HG02642 (cell line): ENCODE data around the gene PNMA6E.

Source experiments
- ATAC-seq: cut with Tn5 transposase; IDR thresholded peaks from one replicate; pipeline ENCODE4 v1.9.1; 2021; ENCODE audit warnings: mild to moderate bottlenecking; ENCODE audit not compliant: unreplicated experiment, poor library complexity

Gene PNMA6E

DNA sequence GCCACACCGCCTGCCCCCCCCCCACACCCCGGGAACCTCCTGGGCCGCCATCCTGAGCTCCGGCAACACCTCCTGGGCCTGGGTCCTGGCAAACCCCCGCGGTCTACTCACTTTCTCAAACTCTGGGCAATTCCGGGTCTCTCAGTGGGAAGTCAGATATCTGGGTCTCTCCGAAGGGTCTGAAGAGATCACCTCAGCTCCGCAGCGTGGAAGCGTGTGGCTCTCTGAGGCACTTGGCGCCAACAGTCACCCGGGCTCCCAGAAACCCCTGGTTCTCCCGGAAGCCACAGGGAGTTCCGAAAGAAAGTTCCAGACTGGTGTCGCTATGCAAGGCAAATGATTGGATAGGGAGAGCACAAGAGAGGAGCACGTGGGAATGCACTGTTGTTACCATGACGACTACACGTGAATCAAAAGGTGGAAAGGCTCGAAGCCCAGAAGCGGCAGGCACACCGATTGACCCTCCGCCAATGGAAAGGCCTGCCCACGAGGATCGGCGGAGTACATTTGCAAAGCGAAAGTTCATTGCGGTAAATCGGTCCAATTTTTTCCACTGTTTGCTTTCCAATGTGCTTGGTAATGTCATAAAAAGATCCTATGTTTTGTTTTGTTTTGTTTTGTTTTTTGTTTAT, at the start of gene PNMA6E:
Gene PNMA6E, minus strand, starts transcription at position 218 of the 632 bp plus-strand sequence. CDS start 2,501 bp downstream, outside the sequence.
- ATAC-seq, result no peak

DNA sequence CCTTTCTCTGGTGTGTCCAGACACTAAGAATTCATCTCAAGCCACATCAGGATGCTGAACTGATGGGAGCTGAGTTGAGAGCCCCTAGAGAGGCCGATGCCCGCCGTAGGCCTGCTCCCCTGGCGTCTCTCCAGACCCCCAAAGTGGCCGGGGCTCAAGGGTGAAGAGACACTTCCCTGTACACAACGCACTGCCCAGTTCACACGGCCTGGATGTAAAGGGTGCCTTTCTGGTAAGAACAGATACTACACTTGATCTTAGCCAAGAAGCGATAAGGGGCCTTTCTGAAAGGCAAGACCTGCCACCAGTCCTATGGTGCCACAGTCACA, 49.8 kb upstream of the PNMA6E start:
- no peak for ATAC-seq

DNA sequence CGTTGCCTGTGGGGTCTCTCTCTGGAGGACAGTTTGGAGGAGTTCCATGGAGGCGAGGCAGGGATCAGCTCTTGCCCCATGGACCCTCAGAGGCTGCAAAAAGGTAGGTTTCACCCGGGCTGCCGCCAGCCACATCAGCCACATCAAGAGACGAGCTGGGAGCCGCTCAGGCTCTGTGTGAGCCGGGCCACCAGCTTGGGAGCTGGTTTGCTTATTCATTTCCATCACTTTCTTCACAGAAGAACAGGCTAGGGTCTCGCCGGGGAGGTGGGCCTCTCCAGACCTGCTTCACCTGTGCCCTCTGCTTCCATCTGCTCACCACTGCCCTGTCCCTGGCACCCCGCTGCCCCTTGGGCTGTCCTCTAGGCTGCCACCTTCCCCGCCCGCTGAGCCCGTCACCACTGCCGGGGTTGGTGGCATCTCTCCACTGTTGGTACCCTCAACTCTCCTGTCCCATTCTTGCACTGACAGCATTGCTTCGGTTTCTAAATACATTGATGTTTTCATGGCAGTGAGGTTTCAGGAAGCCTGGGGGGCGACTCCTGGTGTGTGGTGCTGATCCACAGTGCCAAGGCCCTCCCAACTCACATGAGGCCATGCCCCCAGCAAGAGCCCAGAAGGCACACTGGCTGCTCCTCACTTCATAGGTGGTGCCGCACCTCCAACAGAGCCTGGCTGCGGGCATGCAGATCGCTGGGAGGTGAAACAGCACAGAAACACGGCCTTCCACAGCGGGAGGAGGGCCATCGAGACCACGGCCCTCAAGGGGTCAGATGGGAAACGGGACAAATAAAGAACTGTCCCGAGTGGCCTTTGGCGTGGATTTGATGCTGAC, 49.2 kb upstream of the PNMA6E start:
- ATAC-seq, result no peak

DNA sequence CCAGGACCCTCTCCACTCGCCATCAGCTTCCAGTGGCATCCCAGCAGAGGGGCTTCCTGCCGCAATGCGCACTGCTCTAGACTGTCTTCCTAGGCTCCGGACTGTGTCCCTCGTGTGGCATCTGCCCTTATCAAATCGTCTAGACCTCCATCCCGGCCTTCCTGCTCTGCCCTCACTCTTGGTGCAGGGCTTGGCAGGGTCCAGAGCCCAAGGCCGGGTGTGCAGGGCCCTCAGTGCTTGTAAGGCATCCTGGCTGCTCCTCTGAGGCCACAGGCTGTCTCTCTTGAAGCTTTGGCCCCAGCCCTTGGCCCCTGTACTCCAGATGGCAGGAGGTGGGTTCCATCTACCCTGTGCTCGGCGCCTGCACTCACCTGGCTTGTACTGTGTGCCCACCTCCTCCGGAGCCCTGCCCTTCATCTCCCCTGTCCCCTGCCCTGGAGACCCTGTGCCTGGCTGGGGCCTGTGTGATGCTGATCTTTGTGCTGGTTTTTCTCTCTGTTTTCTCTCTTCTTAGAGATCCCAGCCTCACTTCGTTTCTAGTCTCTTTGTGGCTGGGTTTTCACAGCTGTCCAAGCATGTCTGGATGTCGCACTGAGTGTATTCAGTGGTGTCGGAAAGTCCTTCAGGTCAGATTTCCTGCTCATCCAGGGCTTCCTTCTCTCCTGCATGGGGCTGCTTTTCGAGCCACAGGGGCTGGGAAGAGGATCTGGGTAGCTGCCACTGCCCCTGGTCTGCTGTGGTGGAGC, 48.4 kb upstream of the PNMA6E start:
- no peak for ATAC-seq

DNA sequence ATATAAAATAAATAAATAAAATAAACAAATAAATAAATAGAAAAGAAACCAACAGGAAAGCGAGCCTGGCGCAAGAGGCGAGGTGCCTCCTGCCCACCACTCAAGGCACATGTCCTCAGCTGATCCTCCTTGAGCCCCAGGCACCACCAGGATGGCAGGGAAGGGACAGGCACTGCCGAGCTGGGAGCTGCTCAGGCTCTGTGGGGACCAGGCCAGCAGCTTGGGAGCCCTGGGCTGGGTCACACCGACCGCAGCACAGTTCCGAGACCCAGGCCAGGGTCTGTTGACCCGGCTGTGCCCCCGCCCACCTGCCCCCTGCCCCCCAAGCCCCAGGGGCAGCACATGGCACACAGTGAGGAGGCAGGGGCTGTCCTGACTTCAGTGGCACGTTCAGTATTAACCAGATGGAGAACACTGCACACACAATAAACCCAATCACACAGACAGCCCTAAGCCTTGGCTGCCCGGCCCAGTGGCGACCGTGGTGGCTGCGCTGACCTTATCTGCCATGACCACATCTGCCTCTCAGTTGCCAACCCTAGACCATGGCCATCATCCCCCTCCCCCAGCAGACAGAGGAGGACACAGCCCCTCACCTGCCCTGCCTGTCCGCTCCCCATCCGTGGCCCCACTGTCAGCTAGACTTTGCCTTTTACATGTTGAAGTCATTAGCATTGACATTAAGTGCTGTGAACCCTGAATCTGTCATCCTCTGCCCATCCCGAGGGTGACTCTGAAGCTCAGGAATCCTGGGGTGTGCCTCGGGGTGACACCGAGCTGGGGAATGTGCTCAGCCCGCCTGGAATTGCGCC, 47.6 kb upstream of the PNMA6E start:
- no peak for ATAC-seq

DNA sequence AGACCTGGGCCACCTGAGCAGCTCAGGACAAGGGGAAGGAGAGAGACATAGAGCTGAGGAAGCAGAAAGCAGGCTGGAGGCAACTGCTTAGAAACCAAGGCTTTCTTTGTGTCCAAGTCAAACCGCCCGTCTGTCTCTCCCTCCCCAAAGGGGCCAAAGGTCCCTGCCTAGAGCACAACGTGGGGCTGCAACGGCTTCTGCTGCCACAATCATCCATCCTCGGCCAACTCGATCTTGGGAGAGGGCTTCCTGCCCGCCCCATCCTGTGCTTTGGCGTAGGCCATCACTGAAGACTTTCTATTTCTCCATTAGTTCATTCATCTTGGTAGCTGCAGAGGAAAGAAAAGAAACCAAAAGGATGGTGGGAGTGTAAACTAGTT, 46.4 kb upstream of the PNMA6E start:
- no peak for ATAC-seq

DNA sequence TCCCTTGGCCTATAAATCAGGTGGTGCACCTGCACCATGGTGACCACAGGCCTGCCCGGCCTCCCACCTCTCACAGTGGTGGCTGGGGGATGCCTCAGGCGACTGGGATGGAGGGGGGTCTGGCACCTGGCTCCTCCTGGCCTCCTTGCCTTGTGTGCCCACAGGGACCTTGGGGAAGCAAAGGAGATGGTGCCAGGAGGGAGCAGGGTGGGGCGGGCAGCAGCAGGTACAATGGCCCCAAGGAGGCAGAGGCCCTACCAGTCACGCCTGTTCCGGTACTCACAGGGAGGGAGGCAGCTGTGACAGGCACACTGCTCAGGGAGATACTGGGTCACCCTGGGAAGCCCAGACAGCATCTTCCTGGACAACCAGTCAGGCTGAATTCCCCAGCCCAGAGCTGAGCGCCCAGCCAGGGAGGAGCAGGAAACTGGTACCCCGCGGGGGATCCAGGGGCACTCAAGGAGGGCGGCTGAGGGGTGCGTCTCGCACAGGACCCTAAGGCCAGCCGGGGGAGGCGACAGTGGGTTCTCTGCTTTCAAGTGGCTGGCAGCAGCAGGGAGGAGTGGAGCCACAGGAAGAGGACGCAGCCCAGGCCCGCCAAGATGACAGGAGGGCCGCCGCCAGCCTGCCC, 45.9 kb upstream of the PNMA6E start:
- ATAC-seq, result no peak

DNA sequence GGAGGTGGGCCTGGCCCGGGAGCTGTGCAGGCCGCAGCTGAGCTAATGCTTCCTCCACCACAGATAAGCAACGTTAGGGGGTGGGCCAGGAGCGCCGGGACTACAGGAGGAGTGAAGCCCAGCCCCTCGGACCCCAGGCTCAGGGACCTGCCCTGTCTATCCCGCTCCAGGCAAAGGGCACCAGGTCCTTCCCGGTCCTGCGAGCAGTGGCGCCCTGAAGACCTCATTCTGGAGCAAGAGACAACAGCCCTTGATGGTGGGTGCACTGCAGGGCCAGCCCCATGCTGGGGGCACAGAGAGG, 45.4 kb upstream of the PNMA6E start:
- ATAC-seq, result no peak

DNA sequence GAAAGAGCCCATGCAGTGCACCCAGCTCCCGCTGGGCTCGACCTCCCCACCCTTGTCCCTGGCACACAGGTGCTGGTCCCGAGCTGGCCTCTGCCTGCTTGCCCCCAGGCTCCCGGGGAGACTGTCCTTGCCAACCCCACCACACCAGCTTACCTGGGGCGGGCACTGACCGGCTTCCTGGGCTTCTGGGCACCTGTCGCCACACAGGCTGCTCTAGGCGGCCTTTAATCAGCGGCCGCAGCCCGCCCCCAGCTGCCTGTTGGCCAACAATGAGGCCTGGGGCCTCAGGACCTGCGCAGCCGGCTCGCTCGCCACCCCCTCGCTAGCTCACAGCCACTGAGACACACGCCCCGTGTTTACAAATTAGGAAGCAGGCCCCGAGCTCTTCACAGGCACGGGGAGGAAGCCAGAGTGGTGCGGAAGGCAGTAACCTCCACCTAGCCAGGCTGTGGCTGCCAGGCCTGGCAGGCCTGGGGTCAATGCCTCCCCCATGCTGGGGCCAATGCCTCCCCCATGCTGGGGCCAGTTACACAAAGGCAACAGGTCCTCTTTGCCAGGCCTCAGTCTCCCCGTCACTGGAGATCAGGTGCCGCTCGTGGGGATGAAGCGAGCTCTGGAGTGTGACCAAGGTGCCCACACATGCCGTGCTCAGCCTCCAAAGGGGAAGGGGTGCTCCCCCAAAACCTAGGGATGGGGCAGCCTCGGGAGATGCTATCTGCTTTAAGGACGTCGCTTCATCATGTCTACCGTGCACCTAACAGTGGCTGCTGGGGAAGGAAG, 44.9 kb upstream of the PNMA6E start, which contains the start of gene TREX2:
Gene TREX2, minus strand, starts transcription at position 201 of the 780 bp plus-strand sequence. CDS start 626 bp downstream, outside the sequence.
- ATAC-seq, result no peak

DNA sequence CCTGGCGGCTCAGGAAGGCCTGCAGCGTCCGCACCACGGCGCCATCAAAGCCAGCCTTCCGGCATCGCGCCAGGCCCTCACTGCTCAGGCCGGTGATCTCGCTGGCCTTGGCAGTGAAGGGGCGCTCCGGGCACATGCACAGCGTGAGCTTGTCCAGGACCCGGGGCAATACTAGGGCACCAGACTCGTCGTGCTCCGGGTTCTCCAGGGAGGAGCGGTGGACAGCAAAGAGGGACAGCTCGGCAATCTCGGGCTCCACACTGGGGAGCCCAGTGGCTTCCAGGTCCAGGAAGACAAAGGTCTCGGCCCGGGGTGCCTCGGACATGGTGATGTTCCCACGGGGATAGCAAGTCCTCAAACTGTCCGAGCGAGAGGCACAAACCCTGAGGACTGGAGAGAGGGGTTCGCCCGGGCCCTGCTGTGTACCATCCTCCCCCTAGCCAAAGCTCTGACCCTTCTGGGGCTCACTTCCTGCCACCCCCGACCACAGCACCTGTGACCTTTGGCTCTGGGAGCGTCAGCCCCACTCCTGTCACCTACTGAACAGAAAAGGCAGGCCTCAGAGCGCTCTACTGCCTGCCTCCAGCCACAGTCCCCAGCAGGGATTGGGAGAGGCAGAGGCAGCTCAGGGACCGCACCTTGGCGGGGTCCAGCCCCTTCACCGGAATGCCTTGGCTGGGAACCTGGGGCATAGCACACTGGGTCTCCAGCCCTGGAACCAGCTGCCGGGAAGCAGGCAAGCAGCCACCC, 44.1 kb upstream of the PNMA6E start:
- no peak for ATAC-seq

DNA sequence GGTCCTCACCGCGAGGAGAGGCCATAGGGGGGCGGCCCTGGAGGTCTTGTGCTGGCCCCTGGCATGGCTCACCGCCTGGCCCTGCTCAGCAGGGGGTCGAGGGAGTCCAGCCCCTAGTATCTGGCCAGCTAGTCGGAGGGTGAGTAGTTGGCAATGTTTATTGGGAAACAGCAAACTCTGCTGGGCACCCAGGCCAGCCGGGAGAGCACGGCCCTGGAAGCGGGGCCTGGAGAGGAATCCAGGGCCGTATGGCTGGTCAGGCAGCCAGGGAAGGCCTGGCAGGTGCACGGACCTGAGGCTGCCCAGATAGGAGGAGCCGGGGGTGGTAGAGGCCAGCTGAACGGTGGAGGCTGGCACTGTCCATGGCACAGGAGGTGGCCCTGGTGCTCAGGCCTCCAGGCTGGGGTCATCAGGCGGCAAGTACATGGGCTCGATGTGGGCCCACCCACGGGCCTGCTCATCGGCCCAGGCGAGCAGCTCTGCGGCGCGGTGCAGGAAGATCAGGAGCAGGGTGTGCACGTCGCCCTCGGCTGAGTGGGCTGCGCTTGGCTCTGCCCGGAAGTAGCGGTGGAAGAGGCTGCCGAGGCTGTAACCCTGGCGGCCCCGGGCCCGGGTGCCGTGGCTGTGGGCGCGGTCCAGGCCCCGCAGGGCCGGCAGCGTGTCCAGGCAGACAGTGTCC, 43.3 kb upstream of the PNMA6E start:
- ATAC-seq, result no peak

DNA sequence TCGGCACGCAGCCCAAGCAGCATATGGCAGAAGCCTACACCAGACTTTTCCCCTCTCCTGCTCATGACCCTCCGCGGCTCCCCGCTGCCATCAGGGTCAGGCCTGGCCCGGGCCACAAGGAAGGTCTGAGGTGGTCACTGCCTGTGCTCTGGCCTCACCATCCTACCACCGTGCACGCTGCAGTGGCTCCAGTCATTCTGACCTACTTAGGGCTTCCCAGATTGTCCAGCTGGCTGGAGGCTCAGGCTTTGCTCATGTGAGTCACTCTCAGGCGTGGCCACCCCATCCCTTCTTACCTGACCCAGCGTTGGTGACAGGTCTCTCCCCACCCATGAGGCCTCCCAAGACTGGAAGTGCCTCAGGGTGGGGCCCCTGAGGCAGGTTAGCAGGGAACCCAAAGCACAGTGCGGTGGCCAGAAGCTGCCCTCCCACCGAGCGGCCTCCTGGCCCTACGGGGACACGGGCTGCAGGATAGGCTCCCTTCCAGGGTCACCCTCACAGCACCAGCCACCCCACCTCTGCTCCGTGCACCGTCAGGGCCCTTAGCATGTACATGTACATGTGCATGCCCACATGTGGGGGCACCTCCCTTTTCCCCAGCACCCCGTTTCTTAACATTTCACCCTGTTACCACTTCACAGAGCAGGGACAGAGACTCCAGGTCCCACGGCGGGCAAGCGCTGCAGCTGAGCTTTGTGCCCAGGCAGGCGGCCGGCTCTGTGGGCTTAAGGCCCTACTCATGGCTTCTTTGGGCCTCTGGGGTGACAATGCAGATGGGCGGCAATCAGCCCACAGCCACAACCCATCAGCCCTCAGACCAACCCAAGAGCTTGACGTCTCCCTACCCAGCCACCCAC, 42.6 kb upstream of the PNMA6E start:
- no peak for ATAC-seq

DNA sequence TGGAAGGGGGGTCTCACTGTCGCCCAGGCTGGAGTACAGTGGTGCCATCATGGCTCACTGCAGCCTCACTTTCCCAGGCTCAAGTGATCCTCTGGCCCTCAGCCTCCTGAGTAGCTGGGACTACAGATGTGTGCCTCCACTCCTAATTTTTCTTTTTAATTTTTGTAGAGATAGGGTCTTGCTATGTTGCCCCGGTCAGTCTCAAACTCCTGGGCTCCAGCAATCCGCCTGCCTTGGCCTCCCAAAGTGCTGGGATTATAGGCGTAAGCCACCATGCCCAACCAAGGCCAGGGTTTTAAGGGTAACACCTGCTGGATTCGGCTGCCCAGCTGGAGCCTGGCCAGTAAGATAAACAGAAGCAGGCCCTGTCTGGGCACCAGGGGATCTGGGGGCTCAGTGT, 41.3 kb upstream of the PNMA6E start:
- no peak for ATAC-seq

DNA sequence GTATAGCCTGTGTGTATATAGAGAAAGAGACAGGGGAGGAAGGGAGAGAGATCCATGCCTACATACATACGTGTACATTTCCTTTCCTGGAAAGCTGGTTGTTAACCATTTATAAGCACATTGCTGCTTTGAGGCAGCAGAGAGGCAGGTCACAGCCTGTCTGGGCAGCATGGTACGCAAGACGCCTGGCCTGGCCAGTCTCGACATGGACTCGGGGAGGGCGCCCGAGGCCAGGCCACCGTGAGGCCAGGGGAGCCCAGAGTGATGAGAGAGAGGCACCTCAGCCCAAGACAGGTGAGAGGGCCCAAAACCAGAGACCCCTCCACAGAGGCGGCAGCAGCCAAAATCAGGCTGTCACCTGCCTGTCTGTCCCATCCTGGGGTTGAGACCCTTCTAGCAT, 40.8 kb upstream of the PNMA6E start:
- ATAC-seq, result no peak

DNA sequence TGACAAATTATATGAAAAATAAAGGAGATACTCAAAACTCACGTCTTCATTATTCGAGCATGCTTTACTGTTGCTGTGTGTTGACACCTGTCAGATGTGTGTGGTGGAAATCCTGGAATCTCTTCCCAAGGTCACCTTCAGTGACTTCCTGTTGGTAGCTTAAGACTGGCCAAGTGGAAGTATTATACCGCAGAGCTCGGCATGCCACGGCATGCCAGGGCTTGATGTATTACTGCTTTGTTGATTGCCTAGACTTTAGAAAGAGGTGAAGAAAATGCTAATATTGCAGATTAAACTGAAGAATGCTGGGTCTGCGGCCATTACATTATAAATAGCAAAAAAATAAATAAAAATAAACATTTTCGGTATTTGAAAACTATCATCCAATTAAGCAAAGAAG, 40.1 kb upstream of the PNMA6E start:
- ATAC-seq, result no peak

DNA sequence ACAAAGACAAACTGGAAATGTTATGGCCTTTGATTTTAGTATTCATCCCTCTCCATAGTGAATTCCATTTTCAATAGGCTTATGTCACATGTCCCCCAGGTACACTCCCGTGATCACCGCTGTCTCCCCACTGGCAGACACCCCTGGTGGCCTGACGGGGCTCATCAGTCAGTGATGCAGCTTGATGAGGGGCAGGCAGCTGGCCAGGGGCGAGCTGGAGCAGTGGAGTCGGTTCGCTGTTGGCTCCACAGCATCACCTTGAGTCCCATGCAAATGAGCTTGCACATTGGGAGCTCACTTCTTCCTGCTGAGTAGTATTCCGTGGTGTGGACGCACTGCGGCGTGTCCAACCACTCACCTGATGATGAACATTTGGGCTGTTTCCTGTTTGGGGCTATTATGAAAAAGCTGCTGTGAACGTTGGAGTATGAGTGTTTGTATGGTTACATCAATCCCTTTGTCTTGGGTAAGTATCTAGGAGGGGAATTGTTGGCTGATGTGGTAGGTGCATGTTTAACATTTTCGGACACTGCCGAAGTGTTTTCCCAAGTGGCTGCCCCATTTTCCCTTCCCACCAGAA, 39.5 kb upstream of the PNMA6E start:
- ATAC-seq, result no peak

DNA sequence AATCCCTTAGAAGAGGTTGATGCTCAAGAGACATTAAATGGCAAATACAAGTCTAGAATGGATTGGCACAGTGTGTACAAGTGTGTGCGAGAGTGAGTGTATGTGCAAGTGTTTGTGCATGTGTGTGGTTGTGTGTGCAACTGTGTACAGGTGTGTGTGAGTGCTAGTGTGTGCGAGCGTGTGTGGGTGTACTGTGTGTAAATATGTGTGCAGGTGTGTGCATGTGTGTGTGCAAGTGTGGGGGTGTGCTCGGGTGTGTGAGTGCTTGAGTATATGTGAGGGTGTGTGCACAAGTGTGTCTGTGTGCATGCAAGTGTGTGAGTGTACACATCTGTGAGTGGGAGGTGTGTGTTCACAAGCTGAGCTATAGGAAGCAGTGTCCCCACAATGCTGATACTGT, 38.8 kb upstream of the PNMA6E start:
- ATAC-seq, result no peak
